NCI-H446 (cell line): Measurements from ENCODE around the gene TJP2.
"Not testable (repeated sequence)": the region's sequence is repeated elsewhere in the genome, so short reads cannot be mapped to it uniquely, and the experiment has no call there.

Experiments
- DNase-seq, 2 experiments: peaks; one replicate each; lab custom pipeline; 2025; lab: John Stamatoyannopoulos, UW

TJP2 gene

GRCh38 chr9:69158471-69158870, 15.6 kb upstream of the TJP2 start:
- no peak for DNase-seq

DNA sequence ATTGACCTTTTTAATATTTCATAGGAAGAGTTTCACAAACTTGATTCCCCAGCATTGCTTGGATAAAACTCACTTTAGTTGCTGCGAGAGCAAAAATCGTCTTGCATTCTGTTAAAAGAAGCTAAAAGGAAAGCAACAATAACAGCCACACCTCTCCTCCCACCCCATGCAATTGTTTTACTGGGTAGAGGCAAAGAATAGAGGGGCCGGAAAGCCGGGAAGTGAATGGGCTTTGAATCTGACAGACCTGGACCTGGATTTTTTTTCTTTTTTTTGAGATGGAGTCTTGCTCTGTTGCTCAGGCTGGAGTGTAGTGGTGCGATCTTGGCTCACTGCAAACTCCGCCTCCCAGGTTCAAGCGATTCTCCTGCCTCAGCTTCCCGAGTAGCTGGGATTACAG, 9.5 kb upstream of the TJP2 start:
- DNase-seq = not testable (repeated sequence)

DNA sequence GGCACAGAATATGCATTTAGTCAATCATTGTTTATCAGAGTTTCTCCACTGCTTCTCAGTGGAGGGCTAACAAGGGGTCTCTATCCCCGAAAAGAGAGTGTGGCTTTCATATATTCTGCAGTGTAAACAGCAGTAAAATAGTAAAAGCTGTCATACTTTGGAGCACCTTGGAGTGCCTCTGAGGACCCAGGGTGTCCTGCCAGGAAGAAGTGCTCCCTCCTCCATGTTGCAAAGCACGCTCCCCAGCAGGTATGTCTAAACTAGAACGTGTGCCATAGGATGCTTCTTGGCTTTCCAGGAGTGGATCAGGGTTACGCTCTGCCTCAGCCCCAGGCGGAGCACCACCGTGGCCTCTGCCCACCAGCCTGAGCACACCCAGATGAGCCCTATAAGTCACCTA, 8.5 kb upstream of the TJP2 start:
- DNase-seq = no peak

- no peak for DNase-seq
Observed at GRCh38 chr9:69168709-69169217, 5.3 kb upstream of the TJP2 start.

DNA sequence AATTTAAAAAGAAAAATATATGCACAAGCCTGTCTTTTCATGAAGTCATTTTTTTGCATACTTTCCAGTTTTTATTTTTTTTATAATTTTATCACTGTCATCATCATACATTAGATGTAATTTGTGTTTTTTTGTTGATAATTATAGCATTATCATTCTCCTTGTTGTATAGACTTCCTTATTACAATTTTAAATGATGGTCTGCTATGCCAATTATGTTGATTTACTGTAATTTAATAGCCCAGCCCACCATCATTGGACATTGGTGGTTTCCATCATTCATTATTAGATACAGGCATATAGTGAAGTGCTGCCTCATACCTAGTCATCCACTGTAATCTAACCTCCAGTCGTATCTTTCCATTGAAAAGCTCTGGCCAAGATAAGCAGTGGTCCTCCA, 3.8 kb upstream of the TJP2 start:
- no peak for DNase-seq

DNA sequence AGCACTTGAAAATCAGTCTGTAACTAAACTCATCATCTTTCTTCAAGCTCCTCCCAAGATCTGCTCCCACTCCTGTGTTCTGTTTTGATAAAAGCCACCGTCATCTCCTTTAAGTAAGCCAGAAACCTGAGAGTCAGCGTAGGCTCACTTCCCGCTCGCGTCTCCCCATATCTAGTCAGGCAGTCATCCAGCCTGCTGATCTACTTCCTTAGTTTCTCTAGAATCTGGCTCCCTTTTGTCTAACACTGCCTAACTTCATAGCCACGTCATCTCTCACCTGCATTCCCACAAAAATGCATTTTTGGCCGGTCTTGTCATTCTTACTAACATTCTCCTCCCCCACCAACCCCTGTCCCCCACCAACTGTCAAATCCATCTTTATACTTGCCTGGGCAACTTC, 3.0 kb upstream of the TJP2 start:
- DNase-seq = no peak

DNA sequence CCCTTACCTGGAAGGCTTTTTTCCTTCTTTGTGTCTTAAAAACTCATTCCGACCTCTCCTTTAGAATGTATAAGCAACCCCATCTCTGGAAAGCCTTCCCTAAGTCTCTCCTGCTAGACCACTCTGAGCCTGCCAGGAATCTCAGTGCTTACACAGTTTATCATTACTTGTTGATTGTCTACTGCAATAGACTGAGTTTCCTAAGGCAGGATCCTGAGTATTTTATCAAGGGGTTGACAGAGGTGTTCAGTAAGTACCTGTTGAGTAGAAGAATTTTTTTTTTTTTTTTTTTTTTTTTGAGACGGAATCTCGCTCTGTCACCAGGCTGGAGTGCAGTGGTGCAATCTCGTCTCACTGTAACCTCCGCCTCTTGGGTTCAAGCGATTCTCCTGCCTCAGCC, 2.6 kb upstream of the TJP2 start:
- DNase-seq = no peak

DNA sequence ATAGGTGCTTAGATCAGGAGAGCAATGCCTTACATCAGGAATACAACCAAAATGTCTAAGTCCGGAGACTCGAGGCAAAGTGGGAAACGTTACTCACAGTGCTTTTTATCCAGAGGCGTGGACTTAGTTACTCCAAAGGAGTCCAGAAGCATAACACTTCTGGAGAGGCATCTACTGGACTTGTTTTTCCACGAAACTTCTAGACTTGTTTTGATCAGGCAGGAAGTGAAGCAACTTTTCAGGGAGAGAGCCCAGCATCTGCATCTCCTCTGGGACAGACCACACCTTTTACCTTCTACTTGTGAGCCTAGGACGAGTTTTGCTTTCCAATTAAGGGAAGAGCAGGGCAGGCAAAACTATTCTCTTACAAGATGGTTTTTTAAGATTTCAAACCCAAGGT, 1.2 kb upstream of the TJP2 start:
- no peak for DNase-seq

- no peak for DNase-seq
Observed at GRCh38 chr9:69173497-69173890, 583 bp upstream of the TJP2 start.

DNA sequence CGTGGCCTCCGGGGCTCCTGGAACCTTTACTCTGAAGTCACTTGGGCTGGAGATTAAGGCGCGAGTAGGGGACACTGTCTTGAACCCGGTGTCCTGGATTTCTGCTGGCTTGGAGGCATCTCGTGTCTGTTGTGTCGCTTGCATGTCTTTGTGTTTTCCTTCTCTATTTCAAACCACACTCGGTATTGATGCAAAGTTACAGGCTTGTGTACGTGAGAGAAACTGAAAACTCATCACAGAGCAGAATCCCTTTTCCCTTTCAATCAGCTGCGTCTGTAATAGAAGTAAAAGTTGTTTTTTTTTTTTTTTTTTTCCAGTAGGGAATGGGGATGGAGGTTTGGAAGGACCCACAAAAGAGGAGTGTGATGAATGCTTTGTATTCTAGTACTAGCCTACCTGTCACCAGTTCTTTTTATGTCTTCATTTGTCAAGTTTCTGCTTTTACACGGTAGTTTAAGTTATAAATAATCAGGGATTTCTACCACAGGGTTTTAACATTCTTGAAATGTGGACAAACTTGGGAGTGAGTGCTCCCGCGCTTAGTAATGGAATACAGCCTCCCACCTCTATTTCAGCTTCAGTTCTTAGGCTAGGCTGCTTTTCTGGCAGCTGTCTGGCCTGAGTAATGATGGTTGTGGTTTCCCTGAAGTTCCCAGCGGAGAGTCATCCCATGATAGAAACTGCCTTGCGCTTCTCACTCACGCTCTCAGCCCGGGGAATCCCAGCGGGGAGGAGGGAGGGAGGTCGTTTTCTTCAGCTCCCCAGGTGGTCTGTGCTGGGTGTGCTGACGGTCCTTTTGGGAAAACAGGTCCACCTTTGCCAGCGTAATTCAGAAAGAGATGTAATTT, 763 bp downstream of the TJP2 start:
- DNase-seq = no peak

DNA sequence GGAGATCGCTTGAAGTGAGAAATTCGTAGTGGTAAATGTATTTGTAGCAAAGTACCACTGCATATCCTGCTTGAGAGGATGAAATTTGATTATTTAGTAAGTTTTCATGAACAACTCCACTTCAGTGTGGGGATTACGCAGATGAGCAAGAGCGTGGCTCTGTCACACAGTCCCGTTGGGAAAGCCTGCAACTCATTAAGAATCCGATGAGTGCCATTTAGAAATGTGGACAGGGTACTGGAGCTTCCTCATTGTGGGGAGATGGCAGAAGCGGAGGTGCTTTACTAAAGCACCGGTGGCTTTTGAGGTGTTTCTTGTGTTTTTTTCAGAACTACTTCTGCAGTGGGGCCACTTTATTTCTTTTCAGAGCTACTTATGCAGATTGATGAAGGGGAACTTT, 1.4 kb downstream of the TJP2 start:
- DNase-seq = no peak

DNA sequence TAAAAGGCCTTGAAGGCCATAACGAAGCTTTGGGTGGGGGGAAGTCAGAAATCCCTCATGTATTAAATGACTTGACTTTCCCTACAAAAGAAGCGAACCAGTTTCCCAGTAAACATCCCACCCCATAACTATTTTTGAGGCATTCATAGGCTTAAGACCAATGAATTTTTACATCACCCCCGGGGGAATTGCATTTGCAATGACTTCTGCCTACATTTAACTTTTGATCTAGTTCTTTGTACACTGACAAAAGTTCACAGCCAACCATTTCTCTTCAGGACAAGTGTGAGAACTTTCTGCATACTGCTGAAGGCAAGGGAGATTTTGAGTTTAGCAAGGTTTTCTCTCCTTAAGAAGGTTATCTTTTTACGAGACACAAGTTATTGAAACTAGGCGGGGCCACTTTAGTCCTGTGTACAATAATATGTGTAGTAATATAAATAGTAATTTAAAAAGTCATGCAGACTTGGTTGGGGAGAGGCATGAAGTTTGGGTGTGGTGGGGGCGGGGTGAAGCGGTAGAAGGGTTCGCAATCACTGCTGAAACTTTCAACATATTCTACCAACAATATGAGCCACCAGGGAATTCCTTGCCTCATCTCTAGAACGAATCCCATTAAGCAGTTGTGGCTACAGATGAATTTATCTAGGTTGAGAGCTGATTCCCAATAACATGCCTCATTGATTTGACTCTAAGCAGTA, 2.5 kb downstream of the TJP2 start:
- no peak for DNase-seq

DNA sequence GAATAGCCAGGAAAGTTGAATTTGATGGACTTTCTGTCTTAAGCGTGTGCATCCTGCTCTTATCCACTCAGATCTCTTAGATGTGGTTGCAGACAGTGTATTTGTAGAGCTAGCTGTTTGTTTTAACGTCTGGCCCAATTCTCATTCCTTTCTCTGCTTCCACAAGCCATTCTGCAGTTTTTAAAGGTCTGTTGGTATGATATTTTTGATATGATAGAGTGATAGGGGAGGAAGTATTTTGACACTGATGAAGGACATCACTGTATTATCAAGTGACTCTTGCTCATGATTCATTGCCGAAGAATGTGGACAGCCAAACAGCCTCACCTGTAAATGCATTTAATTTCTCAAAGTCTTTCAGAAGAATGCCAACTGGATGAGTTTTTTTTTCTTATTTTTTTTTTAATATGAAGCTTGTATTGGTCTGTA, 4.5 kb downstream of the TJP2 start:
- DNase-seq = no peak

GRCh38 chr9:69179037-69179436, 5.0 kb downstream of the TJP2 start:
- no peak for DNase-seq

DNA sequence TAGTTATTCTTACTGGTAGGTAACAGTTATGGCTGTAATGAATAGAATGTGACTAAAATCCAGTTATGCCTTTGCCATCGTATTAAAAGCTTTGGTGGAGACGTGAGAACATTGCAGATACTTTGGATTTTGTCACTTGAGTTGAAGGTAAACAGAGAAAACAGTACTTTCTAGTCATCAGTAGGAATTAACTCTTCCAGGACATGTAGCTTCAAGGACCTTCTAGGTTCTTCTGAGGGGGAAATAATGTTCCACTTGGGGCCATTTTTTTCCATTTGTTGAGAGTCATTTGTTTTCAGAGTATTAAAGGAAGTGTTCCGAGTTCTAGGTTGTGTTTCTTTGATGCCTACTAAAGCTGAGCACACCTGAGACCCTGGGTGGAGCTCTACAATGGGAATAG, 6.1 kb downstream of the TJP2 start:
- DNase-seq = no peak

GRCh38 chr9:69180670-69181069, 6.6 kb downstream of the TJP2 start:
- no peak for DNase-seq

DNA sequence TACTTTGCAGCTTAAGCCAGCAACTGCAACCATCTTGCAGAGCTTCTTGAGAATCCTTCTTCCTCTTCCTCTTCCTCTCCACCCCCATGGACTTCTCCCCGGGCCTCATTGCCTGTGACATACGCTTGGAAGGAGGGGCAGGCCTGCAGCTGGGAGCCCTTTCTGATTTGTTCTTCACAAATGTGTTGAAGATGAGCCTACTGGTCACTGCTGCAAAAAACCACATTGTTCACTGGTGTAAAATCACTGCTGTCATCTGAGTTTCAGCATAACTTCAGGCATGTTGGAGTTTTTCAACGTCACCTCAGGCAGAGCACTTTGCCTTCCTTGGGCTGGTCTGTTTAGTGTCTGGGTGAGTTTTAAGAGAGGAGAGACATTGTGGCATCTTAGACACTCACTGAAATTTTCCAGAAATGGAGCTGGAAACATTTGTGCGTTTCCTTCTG, 7.9 kb downstream of the TJP2 start:
- no peak for DNase-seq

GRCh38 chr9:69184266-69184665, 10.2 kb downstream of the TJP2 start:
- DNase-seq = no peak

GRCh38 chr9:69186841-69187611, 12.9 kb downstream of the TJP2 start:
- no peak for DNase-seq

DNA sequence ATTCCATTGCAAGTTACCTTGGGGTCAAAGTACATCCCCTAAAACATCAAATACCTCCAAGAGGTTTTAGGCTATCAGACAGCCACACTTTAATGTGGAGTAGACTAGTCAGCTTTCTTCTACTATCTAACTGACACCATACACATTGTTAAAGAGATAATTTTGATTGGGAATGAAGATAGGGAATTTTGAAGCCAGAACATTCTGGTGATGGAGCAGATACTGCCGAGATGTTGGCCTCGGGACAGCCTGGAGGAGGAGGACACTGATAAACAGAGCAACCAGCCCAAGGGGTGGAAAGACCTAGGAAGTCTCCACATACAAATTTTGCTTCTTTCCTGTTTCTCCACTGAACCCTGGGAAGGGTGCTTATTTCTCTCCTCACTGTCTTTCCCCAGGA, 14.9 kb downstream of the TJP2 start:
- no peak for DNase-seq

GRCh38 chr9:69190086-69190862, 16.2 kb downstream of the TJP2 start:
- no peak for DNase-seq

GRCh38 chr9:69190863-69191181, 16.7 kb downstream of the TJP2 start:
- DNase-seq = no peak
